ENCODE results near the gene GADD45GIP1. TPM values are rescaled to one million over a fixed set of nuclear protein-coding genes. Genes with fewer than 3 reads are reported as not detected.
A peak's percentile ranks its signal among the peaks of the same experiment; 100 is the strongest.

The GADD45GIP1 gene
- polyA plus RNA-seq, 2 of the 4 experiments (the other 2 are of a cell fraction), result 26.4 to 31.1 TPM

DNA sequence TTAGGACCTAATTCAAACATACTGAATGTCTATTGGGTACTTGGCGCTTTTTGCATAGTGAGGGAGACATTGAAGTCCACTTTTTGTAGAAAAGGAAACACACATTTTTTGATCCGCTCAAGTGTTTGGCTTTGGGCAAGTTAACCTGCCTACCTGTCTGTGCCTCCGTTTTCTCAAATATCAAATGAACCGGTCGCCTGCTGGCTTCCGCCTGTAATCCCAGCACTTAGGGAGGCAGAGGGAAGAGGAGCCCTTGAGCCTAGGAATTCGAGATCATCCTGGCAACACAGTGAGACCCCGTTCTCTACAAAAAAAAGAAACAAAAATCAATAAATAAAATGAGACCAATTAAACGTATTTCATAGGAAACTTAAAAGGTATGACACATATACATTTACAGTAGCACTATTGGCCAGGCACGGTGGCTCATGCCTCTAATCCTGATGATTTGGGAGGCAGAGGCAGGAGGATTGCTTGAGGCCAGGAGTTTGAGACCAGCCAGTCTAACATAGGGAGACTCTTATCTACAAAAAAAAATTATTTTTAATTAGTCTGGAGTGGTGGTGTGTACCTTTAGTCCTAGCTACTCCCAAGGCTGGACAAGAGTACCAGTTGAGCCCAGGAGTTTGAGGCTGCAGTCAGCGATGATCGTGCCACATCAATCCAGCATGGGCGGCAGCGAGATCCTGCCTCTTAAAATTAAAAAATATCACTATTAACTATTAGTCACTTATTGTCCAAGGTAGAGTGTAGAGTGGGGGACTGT is 10.1 kb downstream of the GADD45GIP1 start (continued):
- TF ChIP-seq, protein P1, sequence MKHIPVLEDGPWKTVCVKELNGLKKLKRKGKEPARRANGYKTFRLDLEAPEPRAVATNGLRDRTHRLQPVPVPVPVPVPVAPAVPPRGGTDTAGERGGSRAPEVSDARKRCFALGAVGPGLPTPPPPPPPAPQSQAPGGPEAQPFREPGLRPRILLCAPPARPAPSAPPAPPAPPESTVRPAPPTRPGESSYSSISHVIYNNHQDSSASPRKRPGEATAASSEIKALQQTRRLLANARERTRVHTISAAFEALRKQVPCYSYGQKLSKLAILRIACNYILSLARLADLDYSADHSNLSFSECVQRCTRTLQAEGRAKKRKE (CRISPR knock-in tag; IDR thresholded peaks at IDR 0.05; ENCODE audit: low read depth), result no peak
- no peak for TF ChIP-seq MAFK (IDR thresholded peaks at IDR 0.05; ENCODE audit: partially characterized antibody)
- TF ChIP-seq, protein P2, sequence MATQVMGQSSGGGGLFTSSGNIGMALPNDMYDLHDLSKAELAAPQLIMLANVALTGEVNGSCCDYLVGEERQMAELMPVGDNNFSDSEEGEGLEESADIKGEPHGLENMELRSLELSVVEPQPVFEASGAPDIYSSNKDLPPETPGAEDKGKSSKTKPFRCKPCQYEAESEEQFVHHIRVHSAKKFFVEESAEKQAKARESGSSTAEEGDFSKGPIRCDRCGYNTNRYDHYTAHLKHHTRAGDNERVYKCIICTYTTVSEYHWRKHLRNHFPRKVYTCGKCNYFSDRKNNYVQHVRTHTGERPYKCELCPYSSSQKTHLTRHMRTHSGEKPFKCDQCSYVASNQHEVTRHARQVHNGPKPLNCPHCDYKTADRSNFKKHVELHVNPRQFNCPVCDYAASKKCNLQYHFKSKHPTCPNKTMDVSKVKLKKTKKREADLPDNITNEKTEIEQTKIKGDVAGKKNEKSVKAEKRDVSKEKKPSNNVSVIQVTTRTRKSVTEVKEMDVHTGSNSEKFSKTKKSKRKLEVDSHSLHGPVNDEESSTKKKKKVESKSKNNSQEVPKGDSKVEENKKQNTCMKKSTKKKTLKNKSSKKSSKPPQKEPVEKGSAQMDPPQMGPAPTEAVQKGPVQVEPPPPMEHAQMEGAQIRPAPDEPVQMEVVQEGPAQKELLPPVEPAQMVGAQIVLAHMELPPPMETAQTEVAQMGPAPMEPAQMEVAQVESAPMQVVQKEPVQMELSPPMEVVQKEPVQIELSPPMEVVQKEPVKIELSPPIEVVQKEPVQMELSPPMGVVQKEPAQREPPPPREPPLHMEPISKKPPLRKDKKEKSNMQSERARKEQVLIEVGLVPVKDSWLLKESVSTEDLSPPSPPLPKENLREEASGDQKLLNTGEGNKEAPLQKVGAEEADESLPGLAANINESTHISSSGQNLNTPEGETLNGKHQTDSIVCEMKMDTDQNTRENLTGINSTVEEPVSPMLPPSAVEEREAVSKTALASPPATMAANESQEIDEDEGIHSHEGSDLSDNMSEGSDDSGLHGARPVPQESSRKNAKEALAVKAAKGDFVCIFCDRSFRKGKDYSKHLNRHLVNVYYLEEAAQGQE (IDR thresholded peaks at IDR 0.05), result no peak

DNA sequence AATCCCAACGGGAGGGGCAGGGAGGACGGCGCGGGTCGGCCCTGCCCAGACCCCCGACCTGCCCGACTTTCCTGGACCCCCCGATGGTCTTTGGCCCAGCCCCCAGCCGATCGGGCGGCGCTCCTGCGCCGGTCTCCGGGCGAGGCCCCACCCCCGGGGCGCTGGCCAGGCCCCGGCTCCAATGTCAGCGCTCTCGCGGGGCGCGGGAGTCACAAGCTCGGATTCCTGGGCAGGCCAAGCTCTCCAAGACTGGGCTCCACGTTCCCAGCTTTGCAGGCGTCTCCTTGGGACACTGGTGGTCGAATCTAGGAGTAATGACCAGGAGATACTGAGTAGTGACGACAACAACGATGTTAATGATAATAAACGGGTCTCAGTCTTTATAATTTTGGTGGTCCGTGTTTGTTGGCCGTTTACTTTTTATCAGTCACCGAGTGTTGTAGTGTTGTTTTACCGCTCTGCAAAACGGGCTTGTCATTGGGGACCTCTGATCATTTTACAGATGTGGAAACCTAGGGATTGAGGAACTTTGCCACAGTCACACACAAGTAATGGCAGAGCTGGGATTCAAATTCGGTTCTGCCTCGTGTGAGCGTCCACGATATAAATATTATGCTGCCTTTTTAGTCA is 10.8 kb downstream of the GADD45GIP1 start:
- TF ChIP-seq, protein P3, sequence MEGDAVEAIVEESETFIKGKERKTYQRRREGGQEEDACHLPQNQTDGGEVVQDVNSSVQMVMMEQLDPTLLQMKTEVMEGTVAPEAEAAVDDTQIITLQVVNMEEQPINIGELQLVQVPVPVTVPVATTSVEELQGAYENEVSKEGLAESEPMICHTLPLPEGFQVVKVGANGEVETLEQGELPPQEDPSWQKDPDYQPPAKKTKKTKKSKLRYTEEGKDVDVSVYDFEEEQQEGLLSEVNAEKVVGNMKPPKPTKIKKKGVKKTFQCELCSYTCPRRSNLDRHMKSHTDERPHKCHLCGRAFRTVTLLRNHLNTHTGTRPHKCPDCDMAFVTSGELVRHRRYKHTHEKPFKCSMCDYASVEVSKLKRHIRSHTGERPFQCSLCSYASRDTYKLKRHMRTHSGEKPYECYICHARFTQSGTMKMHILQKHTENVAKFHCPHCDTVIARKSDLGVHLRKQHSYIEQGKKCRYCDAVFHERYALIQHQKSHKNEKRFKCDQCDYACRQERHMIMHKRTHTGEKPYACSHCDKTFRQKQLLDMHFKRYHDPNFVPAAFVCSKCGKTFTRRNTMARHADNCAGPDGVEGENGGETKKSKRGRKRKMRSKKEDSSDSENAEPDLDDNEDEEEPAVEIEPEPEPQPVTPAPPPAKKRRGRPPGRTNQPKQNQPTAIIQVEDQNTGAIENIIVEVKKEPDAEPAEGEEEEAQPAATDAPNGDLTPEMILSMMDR (IDR thresholded peaks at IDR 0.05), result no peak
- peak; percentile 81 for TF ChIP-seq CHD2 (IDR thresholded peaks at IDR 0.05; ENCODE audit: low read length, partially characterized antibody)
- TF ChIP-seq, protein P2 (IDR thresholded peaks at IDR 0.05), result peak; percentile 77
- Histone ChIP-seq H3K4me3 (peak overlapping the region; percentile 95), H3K27ac (peak overlapping the region; percentile 98 to 100), H3K9me3 (no peaks in the 10 kb centered on the region), H3K4me2 (peak overlapping the region; percentile 97), H3K4me1 (peaks cover 13% of the 10 kb centered on the region; the same call in 2 of the 3 replicates)
- DNase-seq (ENCODE audit: low read depth in 1 of 2, low spot score in 1 of 2), result peak in 1 of 2 experiments; percentile 67
- no peak for FAIRE-seq
- POLR2A ChIA-PET, result interaction anchor here (0.6 to 0.9 kb wide), 2 partner anchors 8 to 10 kb away, joined by 3 read pairs; partner anchors contain the start of gene CALR
- ATAC-seq, result peak; percentile 68 to 85
- whole genome bisulfite sequencing (ENCODE audit: missing lambda C conversion rate), result under 1% methylated on average over 22 of the region's 40 CpGs
- CTCF ChIA-PET, result interaction anchor here (2.7 kb wide), 1 partner anchor 19 kb away, joined by 10 read pairs; no protein-coding TSS in a partner anchor

DNA sequence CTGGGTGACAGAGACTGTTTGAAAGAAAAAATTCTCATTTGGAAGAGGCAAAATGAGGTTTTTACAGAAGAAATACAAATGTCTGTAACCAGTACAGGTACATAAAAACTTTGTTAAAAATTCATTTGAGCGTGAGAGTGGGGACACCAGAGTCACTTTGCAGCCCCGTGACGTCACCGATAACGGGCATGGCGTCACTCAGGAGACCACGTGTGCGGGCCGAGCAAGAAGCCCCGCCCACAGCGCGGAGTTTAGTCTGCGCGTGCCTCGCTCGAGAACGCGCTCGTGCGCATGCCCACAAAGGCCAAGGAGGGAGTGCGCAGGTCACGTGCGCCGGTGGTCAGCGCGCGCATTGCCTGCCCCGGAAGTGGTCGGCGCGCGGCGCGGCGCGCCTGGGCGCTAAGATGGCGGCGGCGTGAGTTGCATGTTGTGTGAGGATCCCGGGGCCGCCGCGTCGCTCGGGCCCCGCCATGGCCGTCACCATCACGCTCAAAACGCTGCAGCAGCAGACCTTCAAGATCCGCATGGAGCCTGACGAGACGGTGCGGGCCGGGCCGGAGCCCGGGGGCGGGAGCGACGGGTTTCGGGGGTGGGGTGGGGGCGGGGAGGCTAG is 11.4 kb downstream of the GADD45GIP1 start, which contains the start of gene RAD23A:
TSS of gene RAD23A (plus strand) at position 384 of the 613 bp plus-strand sequence. CDS start at position 471, 87 bp downstream.
- CTCF ChIA-PET, result interaction anchor here (2.7 kb wide), 1 partner anchor 20 kb away, joined by 10 read pairs; no protein-coding TSS in a partner anchor
- peak within 1 kb of the TSS; percentile 95 for H3K4me3 ChIP-seq
- H3K9me3 ChIP-seq, result no peaks in the 10 kb centered on the region
- FAIRE-seq (no peak), ATAC-seq (peak; percentile 84 to 89), DNase-seq (ENCODE audit: low read depth in 1 of 2, low spot score in 1 of 2) (peak; percentile 68 to 98)
- H3K4me1 ChIP-seq, result peaks cover 17% of the 10 kb centered on the region; the same call in 2 of the 3 replicates
- POLR2A ChIA-PET, result interaction anchor here (0.9 kb wide), 1 partner anchor 8 kb away, joined by 3 read pairs; the partner anchor contains the start of gene CALR
- H3K4me2 ChIP-seq, result peak within 1 kb of the TSS; percentile 97
- WGBS (ENCODE audit: missing lambda C conversion rate), result 0% methylated on average over 9 of the region's 62 CpGs
- peak within 1 kb of the TSS; percentile 98 to 100 for H3K27ac ChIP-seq
- TF ChIP-seq, protein P1 (CRISPR knock-in tag; IDR thresholded peaks at IDR 0.05; ENCODE audit: low read depth), result no peak
- TF ChIP-seq CBX8 (IDR thresholded peaks at IDR 0.05) (no peak), TFCP2L1 (CRISPR knock-in tag; IDR thresholded peaks at IDR 0.05) (peak; percentile 95), RCOR1 (IDR thresholded peaks at IDR 0.05; ENCODE audit: low read depth, low read length) (no peak), RARB (CRISPR knock-in tag; IDR thresholded peaks at IDR 0.05) (0 out of 2 replicates have a peak, but pooled peaks have one; percentile 13), EHF (CRISPR knock-in tag; IDR thresholded peaks at IDR 0.05) (no peak), ZC3H11A (IDR thresholded peaks at IDR 0.05) (no peak), CBX2 (IDR thresholded peaks at IDR 0.05; ENCODE audit: borderline replicate concordance, low read depth) (no peak), FOSB (CRISPR knock-in tag; IDR thresholded peaks at IDR 0.05) (peak; percentile 88), ZSCAN20 (CRISPR knock-in tag; IDR thresholded peaks at IDR 0.05) (no peak)
- TF ChIP-seq, protein P4, sequence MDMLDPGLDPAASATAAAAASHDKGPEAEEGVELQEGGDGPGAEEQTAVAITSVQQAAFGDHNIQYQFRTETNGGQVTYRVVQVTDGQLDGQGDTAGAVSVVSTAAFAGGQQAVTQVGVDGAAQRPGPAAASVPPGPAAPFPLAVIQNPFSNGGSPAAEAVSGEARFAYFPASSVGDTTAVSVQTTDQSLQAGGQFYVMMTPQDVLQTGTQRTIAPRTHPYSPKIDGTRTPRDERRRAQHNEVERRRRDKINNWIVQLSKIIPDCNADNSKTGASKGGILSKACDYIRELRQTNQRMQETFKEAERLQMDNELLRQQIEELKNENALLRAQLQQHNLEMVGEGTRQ (IDR thresholded peaks at IDR 0.05), result peak; percentile 98
- TF ChIP-seq, protein P5, sequence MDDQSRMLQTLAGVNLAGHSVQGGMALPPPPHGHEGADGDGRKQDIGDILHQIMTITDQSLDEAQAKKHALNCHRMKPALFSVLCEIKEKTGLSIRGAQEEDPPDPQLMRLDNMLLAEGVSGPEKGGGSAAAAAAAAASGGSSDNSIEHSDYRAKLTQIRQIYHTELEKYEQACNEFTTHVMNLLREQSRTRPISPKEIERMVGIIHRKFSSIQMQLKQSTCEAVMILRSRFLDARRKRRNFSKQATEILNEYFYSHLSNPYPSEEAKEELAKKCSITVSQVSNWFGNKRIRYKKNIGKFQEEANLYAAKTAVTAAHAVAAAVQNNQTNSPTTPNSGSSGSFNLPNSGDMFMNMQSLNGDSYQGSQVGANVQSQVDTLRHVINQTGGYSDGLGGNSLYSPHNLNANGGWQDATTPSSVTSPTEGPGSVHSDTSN (IDR thresholded peaks at IDR 0.05), result peak; percentile 85
